Measurements from ENCODE around the gene SDR42E1. TPM values are rescaled to one million over a fixed set of nuclear protein-coding genes. Genes with fewer than 3 reads are reported as not detected.

The SDR42E1 gene
- total RNA-seq, 4 donors from 2014 or later: under 0.01 to 5.1 (median 1.5) TPM

- Histone ChIP-seq H3K36me3 (no peaks in the 10 kb centered on the region), H3K4me1 (no peaks in the 10 kb centered on the region), H3K9me3 (no peaks in the 10 kb centered on the region), H3K27ac (no peak overlapping the region), H3K27me3 (no peaks in the 10 kb centered on the region), H3K4me3 (no peak overlapping the region)
- no peak for DNase-seq
- TF ChIP-seq POLR2A (IDR thresholded peaks at IDR 0.05) (no peak), CTCF (IDR thresholded peaks at IDR 0.05) (no peak)
- intact Hi-C loops (cut with DNase I; ENCODE audit: low total_unique reads): loop anchor here (10.0 kb wide), 1 partner anchor 210 kb away; no protein-coding TSS in a partner anchor
Measured at GRCh38 chr16:82024316-82024715, 13.0 kb upstream of the SDR42E1 start.

DNA sequence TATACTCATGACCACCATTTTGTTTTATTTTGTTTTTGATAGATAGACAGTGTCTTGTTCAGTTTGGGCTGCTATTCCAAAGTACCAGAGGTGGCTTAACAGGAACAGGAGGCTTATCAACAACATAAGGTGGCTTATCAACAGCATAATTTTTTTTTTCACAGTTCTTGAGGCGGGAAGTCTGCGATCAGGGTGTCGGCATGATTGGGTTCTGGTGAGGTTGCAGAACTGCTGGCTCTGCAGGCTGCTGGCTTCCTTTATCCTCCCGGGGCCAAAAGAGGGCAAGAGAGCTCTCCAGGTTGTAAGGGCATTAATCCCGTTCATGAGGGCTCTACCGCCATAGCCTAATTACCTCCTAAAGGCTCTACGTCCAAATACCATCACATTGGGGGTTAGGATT, 11.9 kb upstream of the SDR42E1 start:
- no peak for DNase-seq
- TF ChIP-seq POLR2A (IDR thresholded peaks at IDR 0.05) (no peak), CTCF (IDR thresholded peaks at IDR 0.05) (no peak)
- H3K27ac ChIP-seq: no peak overlapping the region
- H3K4me1 ChIP-seq: no peaks in the 10 kb centered on the region
- no peak overlapping the region for H3K4me3 ChIP-seq
- no peaks in the 10 kb centered on the region for H3K27me3 ChIP-seq
- intact Hi-C loops (cut with DNase I; ENCODE audit: low total_unique reads): loop anchor here (10.0 kb wide), 1 partner anchor 212 kb away; no protein-coding TSS in a partner anchor
- H3K36me3 ChIP-seq: no peaks in the 10 kb centered on the region
- H3K9me3 ChIP-seq: no peaks in the 10 kb centered on the region

DNA sequence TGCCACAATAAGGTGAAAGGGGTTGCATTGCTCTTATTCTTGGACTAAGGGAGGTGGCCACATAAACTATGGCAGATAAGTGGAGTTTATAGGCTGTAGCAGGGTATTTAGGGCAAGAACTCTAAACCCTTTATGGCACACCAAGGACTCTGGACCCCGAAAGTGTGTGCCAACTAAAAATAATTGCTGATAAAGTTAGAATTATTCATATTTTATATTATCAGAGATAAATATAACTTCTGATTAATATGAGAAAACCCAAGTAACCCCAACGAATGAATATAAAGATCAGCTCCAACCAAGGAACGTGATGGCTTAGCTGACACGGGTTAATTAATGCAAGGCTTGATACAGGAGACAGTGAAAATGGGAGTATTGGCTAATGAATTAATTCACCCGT, 8.8 kb upstream of the SDR42E1 start:
- H3K4me3 ChIP-seq: no peak overlapping the region
- DNase-seq: no peak
- no peaks in the 10 kb centered on the region for H3K4me1 ChIP-seq
- no peak overlapping the region for H3K27ac ChIP-seq
- intact Hi-C loops (cut with DNase I; ENCODE audit: low total_unique reads): loop anchor here (10.0 kb wide), 1 partner anchor 215 kb away; no protein-coding TSS in a partner anchor
- no peaks in the 10 kb centered on the region for H3K9me3 ChIP-seq
- H3K36me3 ChIP-seq: no peaks in the 10 kb centered on the region
- TF ChIP-seq CTCF (IDR thresholded peaks at IDR 0.05) (no peak), POLR2A (IDR thresholded peaks at IDR 0.05) (no peak)
- no peaks in the 10 kb centered on the region for H3K27me3 ChIP-seq

- H3K4me3 ChIP-seq: no peak overlapping the region
- no peak for TF ChIP-seq CTCF (IDR thresholded peaks at IDR 0.05)
- TF ChIP-seq POLR2A (IDR thresholded peaks at IDR 0.05): no peak
- H3K9me3 ChIP-seq: no peaks in the 10 kb centered on the region
- H3K4me1 ChIP-seq: no peaks in the 10 kb centered on the region
- no peaks in the 10 kb centered on the region for H3K27me3 ChIP-seq
- no peaks in the 10 kb centered on the region for H3K36me3 ChIP-seq
- no peak overlapping the region for H3K27ac ChIP-seq
- no peak for DNase-seq
- intact Hi-C loops (cut with DNase I; ENCODE audit: low total_unique reads): no loop called here
Measured at GRCh38 chr16:82019535-82019934, 8.3 kb upstream of the SDR42E1 start.

GRCh38 chr16:82017911-82018568, 6.8 kb upstream of the SDR42E1 start:
- DNase-seq: no peak
- H3K27ac ChIP-seq: no peak overlapping the region
- H3K27me3 ChIP-seq: no peaks in the 10 kb centered on the region
- no peak for TF ChIP-seq CTCF (IDR thresholded peaks at IDR 0.05)
- H3K9me3 ChIP-seq: no peaks in the 10 kb centered on the region
- no peaks in the 10 kb centered on the region for H3K4me1 ChIP-seq
- intact Hi-C loops (cut with DNase I; ENCODE audit: low total_unique reads): no loop called here
- no peak overlapping the region for H3K4me3 ChIP-seq
- no peaks in the 10 kb centered on the region for H3K36me3 ChIP-seq

Measured in uterus (tissue), 4 donors.